Cardiac fibroblast (primary cell): ENCODE data around the gene MDFIC2.

Source experiments
- DNase-seq, 2 donors: peaks; one replicate each; pipeline versions ENCODE4 v3.0.0 to v3.0.0-alpha.2; 2010; ENCODE audit warnings: low read depth in 2 of 2
- H3K4me3 ChIP-seq, 2 donors: replicated peaks in 1 of 2; 1 replicate in 1 of 2; 2 replicates in 1 of 2; pipeline ENCODE4 v1.5.1; 2011; ENCODE audit warnings: low read depth in 2 of 2, low read length in 2 of 2, mild to moderate bottlenecking in 2 of 2, moderate library complexity in 1 of 2
- CTCF ChIP-seq: IDR thresholded peaks from one replicate; pipeline ENCODE4 v1.5.1; 2011; ENCODE audit warnings: low read depth, mild to moderate bottlenecking, low read length, inconsistent platforms

Gene MDFIC2

GRCh38 chr3:70189884-70190473 lies 122.5 kb downstream of the MDFIC2 start:
- H3K4me3 ChIP-seq = no peak overlapping the region
- no peak for DNase-seq
- no peak for TF ChIP-seq CTCF

GRCh38 chr3:70186221-70186620 lies 126.2 kb downstream of the MDFIC2 start:
- no peak overlapping the region for H3K4me3 ChIP-seq

GRCh38 chr3:70185661-70186060 lies 126.8 kb downstream of the MDFIC2 start:
- TF ChIP-seq CTCF = no peak
- no peak for DNase-seq

More at GRCh38 chr3:70186221-70186620, 126.2 kb downstream of the MDFIC2 start:
- TF ChIP-seq CTCF = no peak
- DNase-seq = no peak

GRCh38 chr3:70183781-70184504 lies 128.5 kb downstream of the MDFIC2 start:
- TF ChIP-seq CTCF = no peak
- no peak overlapping the region for H3K4me3 ChIP-seq
- no peak for DNase-seq

More at GRCh38 chr3:70185661-70186060, 126.8 kb downstream of the MDFIC2 start:
- no peak overlapping the region for H3K4me3 ChIP-seq

- H3K4me3 ChIP-seq = no peak overlapping the region
- no peak for DNase-seq
- no peak for TF ChIP-seq CTCF
These were observed 130.3 kb downstream of the MDFIC2 start for GRCh38 chr3:70182166-70182565.

GRCh38 chr3:70180664-70181063 lies 131.8 kb downstream of the MDFIC2 start:
- TF ChIP-seq CTCF = no peak
- DNase-seq = no peak
- H3K4me3 ChIP-seq = no peak overlapping the region
